OCI-LY7 (cell line): ENCODE measurements around the gene RPL3.

Source experiments
- CTCF ChIP-seq: fragments of 200-600 bp; sonication (generic); conservative IDR thresholded peaks from 2 replicates; pipeline ENCODE4 v1.5.1; 2014; ENCODE audit warnings: mild to moderate bottlenecking, antibody characterized with exemption, low read length, moderate library complexity, mixed read lengths
- EZH2phosphoT487 ChIP-seq: fragments of 200-600 bp; sonication (generic); IDR thresholded peaks from 2 replicates; pipeline ENCODE4 v1.6.1; 2018; ENCODE audit warnings: low read depth, borderline replicate concordance, mild to moderate bottlenecking, mixed run types, antibody characterized with exemption, low read length, moderate library complexity, mixed read lengths

- no peak for TF ChIP-seq CTCF
- no peak for TF ChIP-seq EZH2phosphoT487
These were observed 35.9 kb downstream of the RPL3 start for GRCh38 chr22:39283322-39284141.
